ENCODE data around the gene GPR150.

DNA sequence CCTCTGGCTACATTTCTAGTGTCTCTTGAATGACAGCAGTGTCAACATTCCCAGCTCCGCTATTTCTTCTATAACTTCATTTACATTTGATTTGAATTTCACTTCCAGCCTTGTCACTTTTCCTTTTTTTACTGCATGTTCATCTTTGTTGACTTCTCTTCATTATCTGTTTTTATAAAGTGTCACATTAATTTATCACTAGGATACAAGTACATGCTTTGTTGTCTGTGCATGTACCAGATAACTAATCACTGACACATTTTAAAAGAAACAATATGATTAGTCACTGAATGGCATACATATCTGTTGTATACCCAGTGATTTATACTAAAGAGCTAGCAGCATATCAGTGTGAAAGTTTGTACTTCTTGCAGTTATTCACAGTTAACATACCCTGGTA lies 35.9 kb upstream of the GPR150 start:
- TF ChIP-seq, protein P1, sequence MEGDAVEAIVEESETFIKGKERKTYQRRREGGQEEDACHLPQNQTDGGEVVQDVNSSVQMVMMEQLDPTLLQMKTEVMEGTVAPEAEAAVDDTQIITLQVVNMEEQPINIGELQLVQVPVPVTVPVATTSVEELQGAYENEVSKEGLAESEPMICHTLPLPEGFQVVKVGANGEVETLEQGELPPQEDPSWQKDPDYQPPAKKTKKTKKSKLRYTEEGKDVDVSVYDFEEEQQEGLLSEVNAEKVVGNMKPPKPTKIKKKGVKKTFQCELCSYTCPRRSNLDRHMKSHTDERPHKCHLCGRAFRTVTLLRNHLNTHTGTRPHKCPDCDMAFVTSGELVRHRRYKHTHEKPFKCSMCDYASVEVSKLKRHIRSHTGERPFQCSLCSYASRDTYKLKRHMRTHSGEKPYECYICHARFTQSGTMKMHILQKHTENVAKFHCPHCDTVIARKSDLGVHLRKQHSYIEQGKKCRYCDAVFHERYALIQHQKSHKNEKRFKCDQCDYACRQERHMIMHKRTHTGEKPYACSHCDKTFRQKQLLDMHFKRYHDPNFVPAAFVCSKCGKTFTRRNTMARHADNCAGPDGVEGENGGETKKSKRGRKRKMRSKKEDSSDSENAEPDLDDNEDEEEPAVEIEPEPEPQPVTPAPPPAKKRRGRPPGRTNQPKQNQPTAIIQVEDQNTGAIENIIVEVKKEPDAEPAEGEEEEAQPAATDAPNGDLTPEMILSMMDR (IDR thresholded peaks at IDR 0.05) = no peak
- no peak for TF ChIP-seq SIN3A (IDR thresholded peaks at IDR 0.05; ENCODE audit: borderline replicate concordance, low read depth, low read length)
- TF ChIP-seq SMC3 (IDR thresholded peaks at IDR 0.05; ENCODE audit: low read depth, low read length) = no peak
- TF ChIP-seq CHD2 (IDR thresholded peaks at IDR 0.05; ENCODE audit: low read length, partially characterized antibody) = no peak
- TF ChIP-seq EP300 (IDR thresholded peaks at IDR 0.05; ENCODE audit: borderline replicate concordance in 1 of 2, low read depth in 1 of 2, low read length in 1 of 2) = no peak
- no peak for TF ChIP-seq TAF1 (IDR thresholded peaks at IDR 0.05; ENCODE audit: borderline replicate concordance, low read depth, low read length)
- no peak for TF ChIP-seq NFIC (IDR thresholded peaks at IDR 0.05; ENCODE audit: borderline replicate concordance)
- TF ChIP-seq, protein P2, sequence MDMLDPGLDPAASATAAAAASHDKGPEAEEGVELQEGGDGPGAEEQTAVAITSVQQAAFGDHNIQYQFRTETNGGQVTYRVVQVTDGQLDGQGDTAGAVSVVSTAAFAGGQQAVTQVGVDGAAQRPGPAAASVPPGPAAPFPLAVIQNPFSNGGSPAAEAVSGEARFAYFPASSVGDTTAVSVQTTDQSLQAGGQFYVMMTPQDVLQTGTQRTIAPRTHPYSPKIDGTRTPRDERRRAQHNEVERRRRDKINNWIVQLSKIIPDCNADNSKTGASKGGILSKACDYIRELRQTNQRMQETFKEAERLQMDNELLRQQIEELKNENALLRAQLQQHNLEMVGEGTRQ (IDR thresholded peaks at IDR 0.05; ENCODE audit: borderline replicate concordance, low read depth, low read length) = no peak
- TF ChIP-seq TEAD4 (IDR thresholded peaks at IDR 0.05; ENCODE audit: borderline replicate concordance, insufficient read depth) = no peak
- TF ChIP-seq, protein P3, sequence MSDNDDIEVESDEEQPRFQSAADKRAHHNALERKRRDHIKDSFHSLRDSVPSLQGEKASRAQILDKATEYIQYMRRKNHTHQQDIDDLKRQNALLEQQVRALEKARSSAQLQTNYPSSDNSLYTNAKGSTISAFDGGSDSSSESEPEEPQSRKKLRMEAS (IDR thresholded peaks at IDR 0.05; ENCODE audit: low read depth) = no peak
- TF ChIP-seq EZH2phosphoT487 (IDR thresholded peaks at IDR 0.05; ENCODE audit: borderline replicate concordance, low read depth) = no peak
